Measurements from ENCODE around the gene HAAO.
"Not testable (repeated sequence)": the region's sequence is repeated elsewhere in the genome, so short reads cannot be mapped to it uniquely, and the experiment has no call there.

Gene HAAO

DNA sequence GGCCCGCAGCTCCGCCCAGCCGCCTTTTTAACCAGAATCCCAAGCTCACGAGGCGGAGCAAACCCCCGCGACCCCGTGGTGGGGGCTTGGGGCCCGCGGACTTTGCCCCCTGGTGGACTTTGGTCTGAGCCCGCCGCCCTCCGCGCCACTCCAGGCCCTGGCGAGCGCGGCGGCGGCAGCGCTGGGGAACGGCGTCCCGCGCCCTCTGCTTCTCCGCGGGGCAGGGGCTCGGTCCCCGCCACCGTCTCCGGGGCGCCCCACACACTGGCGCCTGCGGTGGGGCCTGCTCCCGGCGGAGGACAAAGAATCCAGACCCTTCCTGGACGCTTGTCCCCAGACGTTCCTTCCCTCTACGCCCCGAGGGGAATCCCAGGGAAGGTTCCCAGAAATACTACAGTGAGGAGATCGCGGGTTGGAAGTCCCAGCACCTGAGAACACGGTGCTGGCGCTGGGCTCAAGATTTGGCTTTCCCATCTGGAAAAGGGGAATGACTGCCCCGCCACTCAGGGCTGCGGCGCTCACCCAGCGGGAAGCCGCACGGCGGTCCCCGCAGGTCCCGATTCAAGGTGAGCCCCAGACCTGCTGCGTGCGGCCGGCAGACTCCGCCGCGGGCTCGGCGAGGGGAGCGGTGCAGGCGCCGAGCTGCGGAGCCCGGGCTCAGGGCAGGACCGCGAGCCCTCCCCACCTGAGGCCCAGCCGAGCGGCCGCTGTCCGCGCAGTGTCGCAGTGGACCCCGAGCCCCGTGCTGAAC lies at the start of gene HAAO:
TSS of gene HAAO (minus strand) at position 1 of the 751 bp plus-strand sequence. CDS start 47 bp downstream, outside the sequence.
- peak; percentile 46 to 71 (median 50) for DNase-seq

DNA sequence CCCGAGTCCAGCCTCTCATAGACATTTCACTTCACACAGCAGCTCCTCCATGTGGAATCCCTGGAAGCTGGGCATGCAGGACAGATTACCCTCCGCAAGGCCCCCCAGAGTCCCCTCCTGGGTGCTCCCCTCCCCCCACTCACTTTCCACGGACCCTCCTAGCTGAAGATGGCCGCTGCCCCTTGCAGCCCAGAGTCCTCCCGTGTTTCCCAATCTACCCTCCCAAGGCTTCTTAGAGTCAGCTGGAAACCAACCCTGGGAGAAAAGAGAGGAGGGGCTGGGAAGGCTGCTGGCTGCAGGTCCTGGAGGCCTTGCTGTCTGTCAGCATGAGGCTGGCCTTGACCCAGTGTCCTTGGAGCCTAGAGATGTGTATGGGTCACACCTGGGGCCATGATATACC lies 49.0 kb upstream of the HAAO start:
- DNase-seq: no peak

DNA sequence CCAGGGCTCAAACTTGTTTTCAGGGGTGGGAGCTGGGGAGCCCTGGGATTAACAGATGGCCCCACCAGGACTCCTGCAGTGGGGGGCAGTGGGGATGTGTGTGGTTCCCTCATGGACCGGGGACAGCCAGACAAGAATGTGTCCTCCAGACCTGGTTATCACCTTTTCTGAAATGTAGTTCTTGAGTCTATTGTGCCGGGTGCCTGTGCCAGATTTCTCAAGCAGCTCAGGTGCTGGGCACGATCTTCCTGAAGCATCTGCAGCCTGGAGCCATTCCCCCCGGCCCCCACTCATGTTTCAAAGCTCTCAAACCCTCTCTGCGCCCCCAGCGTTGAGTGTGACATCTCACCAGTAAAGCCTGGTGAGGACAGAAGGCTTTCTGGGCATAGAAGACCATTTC lies 48.4 kb upstream of the HAAO start:
- no peak for DNase-seq

DNA sequence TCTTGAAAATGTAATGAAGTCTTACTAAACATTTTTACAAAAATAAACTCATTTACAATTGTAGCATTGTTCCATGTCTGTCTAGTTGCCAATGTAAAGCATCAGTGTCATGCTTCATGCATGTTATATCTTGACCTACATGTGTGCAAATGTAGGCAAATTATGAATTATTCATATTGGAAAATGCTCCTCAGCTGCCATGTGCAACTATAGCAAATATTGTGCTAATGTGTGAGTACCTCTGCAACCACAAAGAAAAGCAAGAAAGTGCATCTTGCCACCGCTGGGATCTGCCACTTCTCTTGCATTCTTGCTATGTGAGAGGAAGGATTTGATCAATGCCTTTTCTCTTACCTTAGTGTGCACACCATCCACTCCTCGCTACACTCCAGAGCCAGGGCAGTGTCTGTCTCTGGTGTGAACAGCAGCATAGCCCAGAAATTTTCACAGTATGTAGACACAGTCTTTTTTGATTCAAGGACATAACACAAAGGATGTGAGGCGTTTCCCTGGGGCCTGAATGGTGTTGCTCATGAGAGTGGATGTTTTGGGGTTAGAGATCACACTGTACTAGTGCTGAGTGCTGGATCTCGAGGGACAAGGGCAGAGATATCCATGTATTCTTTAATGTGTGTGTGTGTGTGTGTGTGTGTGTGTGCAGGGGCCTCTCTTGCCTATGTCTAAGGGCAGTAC lies 47.6 kb upstream of the HAAO start:
- no peak for DNase-seq

DNA sequence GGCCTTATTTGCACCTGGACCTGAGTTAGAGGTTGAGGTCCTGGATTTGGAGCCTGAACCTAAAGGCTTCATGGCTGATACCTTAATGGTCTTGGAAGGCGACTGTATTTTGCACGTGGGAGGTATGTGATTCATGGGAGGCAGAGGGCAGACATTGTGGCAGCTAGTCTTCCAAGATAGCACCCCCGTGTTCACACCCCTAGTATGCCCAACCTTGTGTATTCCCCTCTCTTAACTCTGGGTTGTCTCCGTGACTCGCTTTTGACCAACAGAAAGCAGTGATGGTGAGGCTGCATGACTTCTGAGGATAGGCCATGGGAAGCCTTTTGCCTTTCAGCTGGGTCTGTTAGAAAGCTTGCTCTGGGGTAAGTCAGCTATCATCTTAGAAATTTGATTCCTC lies 45.8 kb upstream of the HAAO start:
- DNase-seq: no peak

DNA sequence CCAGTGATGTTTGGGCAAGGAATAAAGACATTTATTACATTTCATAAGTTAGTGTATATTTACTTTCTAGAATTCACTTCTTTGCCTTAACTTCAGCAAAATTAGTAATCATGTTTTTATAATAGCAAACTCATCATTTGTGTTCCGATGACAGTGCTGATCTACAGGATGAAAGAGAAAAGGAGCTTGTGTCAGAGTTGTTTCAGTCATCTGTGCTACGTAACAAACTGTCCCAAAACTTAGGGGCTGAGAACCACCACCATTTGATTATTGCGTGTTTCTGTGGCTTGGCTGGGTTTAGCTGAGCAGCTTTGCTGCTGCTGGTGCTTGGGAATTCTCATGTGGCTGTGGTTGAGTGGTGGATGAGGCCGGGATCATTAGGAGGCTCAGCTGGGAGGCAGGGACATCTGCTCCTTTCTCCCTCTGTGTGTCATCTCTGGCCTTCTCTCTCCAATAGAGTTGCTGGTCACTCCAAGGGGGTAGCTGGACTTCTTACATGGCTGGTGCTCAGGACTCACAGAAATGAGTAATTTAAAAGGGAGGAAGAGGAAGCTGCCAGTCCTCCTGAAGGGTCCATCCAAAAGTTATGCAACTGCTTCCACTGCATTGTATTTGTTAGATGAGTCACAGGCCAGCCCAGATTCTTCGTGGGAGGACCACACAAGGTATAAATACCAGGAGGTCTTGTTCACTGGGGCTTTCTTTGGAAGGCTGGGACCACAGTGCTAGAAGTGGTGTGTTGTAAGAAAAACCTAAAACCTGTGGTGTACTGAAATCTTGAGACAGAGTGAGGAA lies 43.4 kb upstream of the HAAO start:
- peak; percentile 87 to 94 (median 93) for DNase-seq

DNA sequence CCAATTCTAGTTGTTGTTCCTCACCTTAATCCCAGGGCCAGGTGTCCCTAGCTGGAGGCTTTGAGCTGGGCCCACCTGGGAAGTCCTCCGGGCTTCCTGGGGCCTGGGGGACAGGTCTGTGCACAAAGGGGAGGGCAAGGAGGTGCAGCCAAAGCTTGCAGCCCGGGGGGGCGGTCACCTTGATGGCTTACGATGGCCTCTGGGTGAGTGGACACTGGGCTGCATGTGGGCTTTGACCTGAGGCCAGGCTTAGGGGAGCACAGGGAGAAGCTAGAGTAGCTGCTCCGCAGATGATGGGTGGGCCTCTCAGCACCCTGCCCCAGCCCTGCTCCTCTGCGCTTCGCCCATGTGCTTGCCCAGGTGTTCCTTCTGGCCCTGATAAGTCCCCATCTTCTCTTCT lies 41.8 kb upstream of the HAAO start:
- no peak for DNase-seq

DNA sequence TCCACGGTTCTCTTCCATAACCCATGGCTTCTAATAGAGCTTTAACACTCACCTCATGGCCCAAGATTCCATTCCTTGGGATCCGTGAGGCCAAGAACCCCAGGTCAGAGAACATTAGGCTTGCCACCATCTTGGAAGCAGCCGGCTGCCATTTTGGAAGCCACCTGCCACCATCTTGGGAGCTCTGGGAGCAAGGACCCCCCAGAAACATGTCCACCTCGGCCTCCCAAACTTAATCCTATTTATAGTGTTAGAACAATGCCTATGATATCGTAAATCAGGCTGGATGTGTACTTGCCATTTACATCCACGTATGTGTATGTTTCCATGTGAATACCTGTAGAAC lies 39.9 kb upstream of the HAAO start:
- no peak for DNase-seq

DNA sequence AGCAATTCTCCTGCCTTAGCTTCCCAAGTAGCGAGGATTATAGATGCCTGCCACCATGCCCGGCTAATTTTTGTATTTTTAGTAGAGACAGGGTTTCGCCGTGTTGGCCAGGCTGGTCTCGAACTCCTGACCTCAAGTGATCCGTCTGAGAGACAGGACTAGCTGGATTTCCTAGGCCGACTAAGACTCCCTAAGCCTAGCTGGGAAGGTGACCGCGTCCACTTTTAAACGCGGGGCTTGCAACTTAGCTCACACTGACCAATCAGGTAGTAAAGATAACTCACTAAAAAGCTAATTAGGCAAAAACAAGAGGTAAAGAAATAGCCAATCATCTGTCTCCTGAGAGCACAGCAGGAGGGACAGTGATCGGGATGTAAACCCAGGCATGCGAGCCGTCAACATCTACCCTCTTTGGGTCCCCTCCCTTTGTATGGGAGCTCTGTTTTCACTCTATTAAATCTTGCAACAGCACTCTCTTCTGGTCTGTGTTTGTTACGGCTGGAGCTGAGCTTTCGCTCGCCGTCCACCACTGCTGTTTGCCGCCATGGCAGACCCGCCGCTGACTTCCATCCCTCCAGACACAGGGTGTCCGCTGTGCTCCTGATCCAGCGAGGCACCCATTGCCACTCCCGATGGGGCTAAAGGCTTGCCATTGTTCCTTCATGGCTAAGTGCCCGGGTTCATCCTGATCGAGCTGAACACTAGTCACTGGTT lies 39.3 kb upstream of the HAAO start:
- not testable (repeated sequence) for DNase-seq

DNA sequence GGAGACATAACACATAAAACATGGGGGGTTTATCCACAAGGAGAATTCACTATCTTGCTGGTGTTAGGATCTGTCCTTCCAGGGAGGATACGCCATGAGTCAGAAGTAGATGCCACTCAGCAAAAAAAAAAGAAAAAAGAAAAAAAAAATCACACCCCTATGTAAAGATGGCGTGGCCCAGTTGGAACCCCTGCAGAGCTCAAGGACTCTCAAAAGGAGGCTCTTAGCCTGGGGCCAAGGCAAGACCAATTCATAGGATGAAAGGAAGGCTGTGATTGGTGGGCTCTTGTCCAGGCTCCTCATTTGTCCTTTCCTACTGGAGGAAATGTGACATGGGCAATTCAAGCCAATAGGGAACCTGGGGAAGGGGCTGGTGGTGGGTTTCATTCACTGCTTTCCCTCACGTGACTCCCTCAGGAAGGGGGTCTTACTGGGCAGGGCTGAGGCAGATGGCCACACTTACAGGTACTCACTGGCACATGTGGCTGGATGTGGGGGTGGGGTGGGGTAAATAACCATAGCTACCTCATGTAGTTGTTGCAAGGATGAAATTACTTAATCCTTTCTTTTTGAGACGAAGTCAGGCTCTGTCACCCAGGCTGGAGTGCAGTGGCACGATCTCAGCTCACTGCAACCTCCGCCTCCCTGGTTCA lies 38.7 kb upstream of the HAAO start:
- no peak for DNase-seq

DNA sequence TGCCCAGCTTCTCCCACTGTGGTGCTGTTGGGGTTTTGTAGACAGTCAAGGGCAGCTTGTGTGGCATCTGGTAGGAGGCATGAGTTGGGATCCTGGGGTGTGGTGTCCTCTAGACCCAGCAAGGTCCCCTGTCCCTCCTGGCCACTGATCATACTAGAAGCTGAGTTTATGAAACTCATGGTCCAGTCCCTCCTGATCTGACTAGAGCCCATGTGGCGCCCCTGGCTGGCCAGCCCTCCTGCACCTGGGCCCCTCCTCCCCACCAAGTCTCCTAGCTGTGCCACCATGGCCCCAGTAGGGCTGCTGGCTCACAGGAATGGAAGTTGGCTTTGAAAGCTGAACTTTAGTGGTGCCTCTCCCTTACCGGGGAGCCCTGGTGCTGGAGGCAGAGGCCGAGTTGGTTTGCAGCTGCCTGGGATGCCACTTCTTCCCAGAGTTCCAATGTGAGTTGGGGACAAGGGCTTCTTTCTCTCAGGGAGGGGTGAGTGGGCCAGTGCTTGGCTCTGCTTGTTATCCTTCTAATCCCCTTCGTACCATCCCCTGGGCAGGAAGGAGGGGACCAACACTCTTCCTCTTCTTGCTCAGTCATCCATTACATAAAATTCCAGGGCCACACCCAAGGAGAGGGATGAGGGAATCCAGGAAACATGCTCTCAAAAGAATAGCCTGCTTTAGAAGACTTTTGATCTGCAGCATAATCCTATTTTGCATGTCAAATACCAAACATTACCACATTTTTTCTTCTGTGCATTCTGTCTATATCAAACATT lies 37.5 kb upstream of the HAAO start:
- DNase-seq: no peak

DNA sequence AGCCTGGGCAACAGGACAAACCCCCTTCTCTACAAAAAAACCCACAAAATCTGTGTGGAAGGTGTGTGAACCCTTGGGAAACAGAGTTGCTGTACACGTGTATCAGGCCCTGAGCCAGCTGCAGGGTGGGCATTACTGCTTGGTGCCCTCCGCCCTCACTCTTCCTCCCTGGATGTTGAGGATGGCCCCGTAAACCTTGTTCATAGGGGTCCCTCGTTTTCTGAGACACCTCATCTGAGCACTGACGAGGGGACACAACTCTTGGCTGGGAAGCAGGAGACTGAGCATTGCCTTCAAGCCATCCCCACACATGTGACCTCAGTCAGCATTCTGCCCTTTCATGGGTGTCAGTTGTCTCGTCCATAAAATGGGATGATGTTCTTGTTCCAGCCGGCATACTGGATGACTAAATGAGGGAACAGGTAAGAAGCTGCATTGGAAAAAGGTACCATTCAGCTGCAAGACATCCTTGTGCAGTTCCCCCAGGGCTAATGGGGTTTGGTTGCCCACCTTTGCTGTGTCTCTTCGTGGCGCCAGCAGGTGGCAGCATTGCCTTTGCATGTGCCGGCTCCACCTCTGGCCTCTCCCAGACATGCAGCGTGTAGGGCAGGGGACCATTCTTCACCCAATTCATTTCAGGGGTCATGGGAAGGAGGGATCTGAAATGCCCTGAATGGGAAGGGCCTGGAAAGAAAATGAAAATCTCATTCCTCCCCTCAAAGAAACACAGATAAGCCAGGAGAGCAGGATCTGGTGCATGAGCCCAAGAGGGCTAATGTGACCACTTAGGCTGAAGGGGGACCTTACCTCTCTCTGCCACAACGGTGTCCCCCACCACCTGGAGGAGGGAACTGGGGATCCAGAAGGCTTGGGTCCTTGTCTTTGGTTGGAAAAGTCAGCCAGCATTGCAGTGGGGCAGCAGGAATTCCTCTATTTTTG lies 36.4 kb upstream of the HAAO start:
- DNase-seq: peak; percentile 73 to 86 (median 83)

DNA sequence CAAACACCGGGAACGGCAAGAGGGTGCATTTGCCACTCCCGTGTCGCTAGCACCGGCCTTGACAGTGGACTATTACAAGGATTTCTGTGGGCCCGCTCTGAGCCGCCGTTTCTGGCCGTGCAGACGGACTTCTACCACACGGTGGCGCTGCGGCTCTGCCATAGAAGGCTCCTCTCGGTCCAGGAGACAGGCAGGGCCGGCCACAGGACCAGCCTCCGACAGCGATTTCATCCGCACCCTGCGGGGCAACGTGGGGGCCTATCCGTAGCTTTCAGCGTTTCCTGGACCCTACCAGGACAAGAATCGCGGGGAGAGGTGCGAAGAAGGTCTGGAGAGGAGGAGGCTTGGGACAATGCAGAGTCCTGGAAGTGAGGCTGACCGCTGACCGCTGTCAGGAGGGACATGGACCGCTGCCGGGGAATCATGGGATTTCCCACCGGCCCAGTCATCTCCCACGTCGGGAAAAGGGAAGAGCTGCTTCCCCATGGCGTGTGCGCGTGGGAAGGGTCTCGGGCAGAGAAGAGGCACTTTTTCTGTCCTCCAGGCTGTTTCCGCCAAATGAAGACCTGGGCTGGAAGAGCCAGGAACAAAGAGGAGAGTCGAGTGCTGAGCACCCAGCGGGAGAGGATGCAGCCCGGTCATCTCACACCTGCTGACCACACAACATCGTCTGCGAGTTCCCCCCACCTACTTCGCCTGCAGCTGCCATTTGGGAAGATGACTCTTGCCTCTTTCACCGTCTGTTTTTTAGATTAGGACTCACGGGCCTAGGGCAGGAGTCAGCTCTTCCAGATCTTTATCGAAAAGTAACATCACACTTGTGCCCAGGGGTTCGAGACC lies 35.5 kb upstream of the HAAO start:
- peak; percentile 92 to 97 (median 95) for DNase-seq

DNA sequence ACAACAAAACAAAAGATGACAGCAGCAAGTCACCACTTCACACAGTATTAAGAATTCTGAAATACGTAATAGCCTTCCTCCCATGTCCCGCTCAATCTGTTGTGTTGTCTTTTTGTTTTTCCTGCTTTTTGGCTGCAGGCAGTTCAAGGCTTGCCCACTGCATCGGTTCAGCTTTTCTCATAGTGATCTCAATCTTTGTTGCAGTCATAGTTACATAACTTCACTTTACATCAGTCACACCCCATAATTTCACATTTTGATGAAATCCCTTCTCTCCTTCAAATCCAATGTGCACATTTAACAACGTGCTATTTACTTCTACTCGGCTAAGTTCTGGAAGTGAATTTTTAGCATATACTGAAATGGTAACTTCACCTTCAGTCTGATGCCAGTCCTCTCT lies 33.8 kb upstream of the HAAO start:
- DNase-seq: no peak

DNA sequence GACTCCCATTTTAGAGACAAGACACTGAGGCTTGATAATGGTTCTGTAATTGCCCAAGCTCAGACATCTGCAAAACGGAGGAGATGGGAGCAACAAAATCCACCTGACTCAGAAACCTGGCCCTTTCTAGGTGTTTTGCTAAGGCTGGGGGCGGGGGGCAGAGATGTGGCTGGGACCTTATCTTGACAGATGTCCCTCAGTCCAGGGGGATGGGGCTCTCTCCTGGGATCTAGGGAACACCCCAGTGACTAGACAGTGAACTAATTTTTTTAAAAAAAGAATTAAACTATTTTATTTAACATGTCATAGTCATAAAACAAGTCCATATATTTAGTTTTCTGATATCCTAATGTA lies 32.0 kb upstream of the HAAO start:
- DNase-seq: no peak

DNA sequence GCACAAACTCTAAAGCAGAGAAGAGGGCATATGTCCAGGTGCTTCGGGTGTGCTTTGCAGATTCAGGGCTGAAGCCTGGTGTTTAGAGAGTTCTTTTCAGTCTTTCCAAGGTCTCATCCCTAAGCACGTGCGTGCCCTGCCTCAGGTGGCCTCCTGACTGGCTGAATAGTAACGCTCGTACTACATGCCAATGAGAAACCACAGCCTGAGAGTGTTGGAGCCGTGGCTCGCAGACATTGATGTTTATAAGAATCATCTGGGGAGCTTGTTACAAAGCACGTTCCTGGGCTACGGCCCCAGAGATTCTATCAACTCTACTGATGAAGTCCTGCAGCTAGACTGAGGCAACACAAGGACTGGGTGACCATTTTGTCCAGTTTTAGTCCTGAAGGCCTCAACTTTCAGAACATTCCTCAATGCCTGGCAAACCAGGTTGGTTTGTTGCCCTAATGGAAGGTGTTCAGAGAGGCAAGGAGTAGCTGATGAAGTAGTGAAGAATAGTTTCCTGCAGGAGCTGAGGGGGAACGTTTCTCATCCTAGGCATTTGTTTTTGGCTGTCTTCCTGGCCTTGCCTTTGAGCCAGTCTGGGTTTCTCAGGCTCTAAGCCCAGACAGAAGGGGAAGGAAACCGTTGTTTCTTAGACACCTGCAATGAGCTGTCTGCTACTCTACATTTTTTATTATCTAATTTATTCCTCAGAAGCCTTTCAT lies 31.5 kb upstream of the HAAO start:
- DNase-seq: no peak

DNA sequence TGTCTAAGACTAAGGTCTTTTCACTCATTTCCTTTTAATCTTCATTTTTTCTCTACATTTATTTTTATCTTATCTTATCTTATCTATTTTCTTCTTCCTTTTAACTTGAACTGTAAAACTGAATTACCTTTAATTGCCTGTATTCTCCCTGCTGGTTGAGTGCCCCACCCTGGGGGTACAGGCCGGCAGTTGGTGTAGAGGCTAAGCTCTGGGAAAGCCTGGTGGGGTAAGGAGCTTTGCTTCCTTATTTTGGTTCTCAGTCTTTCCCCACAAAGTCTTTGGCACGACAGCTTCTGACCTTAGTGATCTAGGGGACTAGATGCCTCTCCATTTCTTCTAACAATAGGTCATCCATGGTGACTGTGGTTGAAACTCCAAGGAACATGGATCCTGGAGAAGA lies 26.8 kb upstream of the HAAO start:
- no peak for DNase-seq

DNA sequence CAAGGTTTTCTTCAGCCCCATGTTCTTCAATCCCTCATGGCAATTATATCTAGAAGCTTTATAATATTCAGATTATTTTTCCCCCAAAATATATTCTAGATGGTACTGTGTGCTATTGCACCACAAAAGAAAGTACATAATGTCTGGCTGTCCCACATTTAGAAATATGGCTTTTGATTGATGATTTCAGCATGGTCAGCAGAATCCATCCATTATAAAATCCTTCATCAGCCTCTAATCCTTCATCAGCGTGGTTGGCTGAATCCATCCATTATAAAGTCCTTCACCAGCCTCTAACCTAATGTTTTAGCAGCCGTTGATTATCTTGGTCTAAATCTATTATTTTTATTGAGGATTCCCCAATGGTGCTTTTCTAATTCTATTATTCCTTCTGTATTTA lies 23.3 kb upstream of the HAAO start:
- DNase-seq: no peak

DNA sequence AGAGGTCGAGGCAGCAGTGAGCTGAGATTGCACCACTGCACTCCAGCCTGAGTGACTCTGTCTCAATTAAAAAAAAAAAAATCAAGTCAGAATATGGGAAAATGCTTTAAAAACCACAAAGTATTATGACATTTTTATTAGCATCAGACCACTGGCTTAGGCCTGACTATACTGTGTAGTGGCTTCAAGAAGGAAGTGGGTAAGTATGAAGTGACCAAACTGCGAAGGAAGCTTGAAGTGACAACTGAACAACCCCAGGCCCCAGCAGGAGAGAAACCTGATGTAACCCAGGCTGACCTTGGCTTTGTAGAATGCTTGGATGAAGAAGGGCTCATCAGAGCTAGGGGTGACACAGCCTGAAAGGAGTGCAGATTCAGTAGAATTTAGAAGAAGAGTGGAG lies 21.4 kb upstream of the HAAO start:
- no peak for DNase-seq
